Breast epithelium (tissue), 3 donors: ENCODE measurements around the gene RUFY1.

Experiments used
- CTCF ChIP-seq, 3 donors: fragments of 450-650 bp; IDR thresholded peaks; one replicate each; pipeline ENCODE4 v1.5.1; 2016 to 2017; ENCODE audit warnings: antibody characterized with exemption in 3 of 3, mild to moderate bottlenecking in 3 of 3, moderate library complexity in 3 of 3
- POLR2A ChIP-seq: fragments of 450-650 bp; IDR thresholded peaks from one replicate; pipeline ENCODE4 v1.6.1; 2016; ENCODE audit warnings: antibody characterized with exemption, mild to moderate bottlenecking, moderate library complexity

GRCh38 chr5:179542170-179542569 is 8.2 kb upstream of the RUFY1 start:
- TF ChIP-seq CTCF (IDR thresholded peaks at IDR 0.05), result no peak
- no peak for TF ChIP-seq POLR2A
